HG02571 (cell line): ENCODE data around the gene NUDT1.
A peak's percentile ranks its signal among the peaks of the same experiment; 100 is the strongest.

Source experiments
- ATAC-seq: cut with Tn5 transposase; IDR thresholded peaks from one replicate; pipeline ENCODE4 v1.9.1; 2021; ENCODE audit warnings: mild to moderate bottlenecking, moderate library complexity; ENCODE audit not compliant: unreplicated experiment

The NUDT1 gene

DNA sequence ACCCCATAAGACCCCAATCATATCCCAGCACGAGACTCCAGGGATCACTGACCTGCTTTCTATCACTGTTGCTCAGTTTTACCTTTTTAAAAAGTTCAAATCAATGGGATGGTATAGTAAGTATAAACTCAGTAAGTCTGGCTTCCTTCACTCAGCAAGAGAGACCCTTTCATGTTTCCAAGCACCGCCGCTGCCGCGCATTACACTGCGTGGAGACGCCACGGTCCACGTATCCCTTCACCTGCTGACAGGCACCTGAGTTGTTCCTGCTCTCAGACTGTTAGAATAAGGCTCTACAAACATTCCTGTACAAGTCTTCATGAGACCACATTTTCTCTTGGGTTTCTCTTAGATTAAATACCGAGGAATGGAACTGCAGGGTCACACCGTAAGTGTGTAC lies 37.6 kb upstream of the NUDT1 start:
- no peak for ATAC-seq

DNA sequence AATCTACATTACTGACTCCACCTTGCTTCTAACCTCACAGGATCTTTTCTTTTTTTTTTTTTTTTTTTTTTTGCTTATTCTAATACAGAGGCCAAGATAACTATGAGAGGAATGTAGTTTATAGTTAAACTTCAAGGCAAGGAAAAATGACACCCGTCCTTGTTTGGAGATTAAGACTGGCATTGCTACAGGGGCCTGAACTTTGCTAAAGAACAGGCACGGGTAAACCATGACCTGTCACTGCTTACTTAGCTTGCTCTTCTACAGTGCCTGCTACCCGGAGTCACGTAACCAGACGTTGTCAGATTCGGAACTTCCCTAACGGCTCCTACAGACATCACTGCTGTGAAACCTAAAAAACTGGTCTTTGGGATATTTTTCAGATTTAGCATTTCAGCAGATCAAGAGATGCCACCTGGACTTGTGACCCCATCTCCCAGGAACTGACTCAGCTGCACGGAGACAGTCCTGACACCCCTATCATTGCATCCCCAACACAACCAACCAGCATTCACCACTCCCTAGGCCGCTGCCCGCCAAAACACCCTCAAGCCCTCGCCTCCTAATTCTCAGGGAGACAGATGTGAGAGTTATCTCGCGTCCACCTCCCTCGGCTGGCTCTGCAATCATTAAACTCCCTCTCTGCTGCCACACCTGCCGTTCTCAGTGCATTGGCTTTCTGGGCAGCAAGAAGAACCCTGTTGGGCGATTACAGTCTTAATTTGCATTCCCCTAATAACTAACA lies 36.8 kb upstream of the NUDT1 start:
- ATAC-seq = no peak

DNA sequence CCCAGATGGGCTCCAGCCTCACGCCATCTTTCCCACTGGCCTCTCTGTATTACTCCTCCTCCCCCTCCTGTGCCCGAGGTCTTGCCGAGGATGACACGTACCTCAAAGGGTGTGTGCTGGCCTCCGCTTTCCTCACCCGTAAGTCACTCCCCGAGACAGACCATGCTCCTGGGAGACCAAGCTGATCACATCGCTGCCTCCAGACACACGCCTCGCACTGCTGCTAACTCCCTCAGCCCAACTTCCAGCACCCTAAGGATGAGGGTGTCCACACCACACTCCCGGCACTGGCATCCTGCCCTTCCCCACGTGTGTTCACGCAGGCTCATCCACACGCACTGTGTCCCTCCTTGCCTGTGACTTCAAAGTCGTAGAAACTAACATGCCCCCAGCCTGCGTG lies 33.3 kb upstream of the NUDT1 start:
- no peak for ATAC-seq

DNA sequence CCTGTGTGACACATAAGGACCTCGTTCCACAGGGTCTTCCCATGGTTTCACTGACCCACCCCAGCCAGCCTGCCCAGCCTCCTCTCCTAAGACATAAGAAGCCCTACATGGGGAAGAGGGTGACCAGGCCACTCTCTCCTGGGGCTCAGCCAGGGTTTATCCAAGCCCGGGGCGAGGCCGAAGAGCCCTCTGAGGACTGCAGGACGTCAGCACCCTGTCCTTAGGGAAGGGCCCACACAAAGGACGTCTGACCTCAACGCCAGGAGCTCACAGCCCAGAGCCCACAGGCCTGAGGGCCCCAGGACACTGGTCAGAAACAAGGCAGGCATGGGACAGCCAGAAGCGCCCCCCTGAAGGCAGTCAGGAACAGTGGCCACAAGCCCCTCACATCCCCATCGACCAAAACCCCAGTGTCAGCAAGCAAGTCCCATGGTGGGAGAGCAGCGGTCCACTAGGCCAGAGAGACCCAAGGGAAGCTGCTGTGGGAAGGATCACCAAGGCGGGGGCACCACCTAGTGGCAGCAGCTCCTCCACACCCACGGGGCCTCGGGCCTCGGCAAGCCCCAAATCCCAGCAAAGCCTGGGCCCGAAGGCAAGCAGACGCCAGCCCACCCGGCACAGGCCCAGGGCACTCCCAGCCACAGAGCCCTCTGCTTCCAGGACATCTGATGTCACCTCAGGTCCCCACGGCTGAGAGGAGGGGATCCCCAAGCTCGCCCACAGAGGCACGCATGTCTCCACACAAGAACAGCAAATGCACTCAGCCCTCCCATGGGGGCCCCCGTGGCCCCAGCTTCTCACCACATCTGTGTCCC lies 32.7 kb upstream of the NUDT1 start:
- ATAC-seq = peak; percentile 59

DNA sequence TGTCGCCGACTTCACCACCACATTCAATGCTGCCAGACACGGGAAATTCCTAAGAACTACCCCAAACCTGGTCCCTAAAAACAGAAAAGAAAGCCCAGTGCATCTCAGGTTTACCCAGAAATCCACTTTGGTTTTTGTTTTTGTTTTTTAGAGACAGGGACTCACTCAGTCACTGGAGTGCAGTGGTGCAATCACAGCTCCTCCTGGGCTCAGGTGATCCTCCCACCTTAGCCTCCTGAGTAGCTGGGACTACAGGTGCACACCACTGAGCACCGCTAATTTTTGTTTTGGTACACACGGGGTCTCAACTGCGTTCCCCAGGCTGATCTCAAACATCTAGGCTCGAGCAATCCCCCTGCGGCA lies 32.1 kb upstream of the NUDT1 start:
- ATAC-seq = no peak

DNA sequence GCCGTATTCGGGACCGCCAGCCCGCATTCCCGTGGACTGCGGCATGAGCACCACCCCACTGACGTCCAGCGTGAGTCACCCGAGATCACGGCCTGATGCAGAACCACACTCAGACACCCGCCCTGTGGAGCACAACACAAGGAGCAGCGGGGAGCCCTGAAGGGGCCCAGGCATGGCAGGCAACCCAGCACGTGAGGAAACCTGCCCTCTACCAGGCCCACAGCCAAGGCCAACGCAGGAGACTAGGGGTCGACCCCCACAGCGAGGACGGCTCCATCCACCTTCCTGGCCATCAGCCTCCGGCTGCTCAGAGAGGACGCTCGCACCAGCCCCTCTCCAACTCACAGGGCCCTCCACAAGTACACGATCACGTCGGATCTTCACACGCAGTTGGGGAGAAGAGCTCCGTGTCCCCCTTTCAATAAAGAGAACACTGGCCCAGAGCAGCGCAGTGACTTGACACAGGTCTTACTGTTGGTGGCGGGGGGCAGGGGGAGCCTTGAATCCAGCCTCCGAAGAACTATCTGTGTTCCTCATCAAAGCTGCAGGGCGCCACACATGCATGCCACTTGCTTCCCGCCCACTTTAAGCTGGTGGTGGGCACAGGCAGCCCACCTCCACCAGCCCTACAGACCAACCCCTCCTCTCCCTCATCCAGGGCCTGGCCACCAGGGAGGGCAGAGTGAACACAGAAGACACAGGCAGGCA lies 31.3 kb upstream of the NUDT1 start:
- ATAC-seq = no peak

DNA sequence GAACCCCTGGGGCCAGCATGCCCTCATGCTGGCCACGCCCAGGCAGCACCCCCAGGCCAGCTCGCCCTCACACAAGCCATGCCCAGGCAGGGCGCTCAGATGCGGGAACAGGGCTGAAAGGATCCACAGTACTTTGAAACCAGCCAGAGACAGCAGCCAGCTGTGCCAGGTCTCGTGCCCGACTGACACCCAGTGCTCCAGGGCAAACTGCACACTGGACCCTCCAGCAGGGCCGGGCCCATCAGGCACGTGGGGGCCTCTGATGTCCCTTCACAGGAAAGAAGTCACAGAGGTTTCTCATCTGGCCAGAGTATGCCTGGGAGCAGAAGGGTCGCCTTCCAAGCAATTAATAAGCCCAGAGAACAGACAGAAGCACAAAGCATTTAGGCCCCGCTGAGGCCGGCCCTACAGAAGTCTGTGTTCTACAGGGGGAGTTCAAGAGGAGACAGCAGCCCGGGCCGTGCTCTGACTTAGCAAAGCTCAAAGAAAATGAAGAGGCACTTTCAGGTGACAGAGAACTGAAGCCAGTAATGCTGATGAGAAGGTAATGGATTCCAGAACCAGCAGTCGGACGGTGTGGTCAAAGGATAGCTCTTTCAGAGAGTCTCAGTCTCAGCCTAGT lies 30.7 kb upstream of the NUDT1 start:
- ATAC-seq = no peak

DNA sequence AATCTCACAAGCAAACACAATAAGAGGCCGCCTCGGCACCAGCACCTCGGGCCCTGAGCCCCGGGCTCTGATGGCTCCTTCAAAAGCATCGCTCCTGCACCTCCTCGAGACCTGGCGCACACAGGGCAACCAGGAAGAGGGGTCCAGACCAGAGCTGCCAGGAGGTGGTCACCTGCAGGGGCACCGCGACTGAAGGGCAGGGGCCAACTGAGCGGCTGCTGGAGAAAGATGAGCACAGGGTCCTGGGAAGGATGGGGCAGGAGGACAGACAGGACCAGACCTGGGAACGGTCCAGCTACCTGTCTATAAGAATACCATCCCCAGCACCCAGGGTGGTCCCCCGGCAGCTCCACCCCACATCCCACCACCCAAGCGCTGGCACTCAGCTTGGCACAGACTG lies 30.1 kb upstream of the NUDT1 start:
- no peak for ATAC-seq

DNA sequence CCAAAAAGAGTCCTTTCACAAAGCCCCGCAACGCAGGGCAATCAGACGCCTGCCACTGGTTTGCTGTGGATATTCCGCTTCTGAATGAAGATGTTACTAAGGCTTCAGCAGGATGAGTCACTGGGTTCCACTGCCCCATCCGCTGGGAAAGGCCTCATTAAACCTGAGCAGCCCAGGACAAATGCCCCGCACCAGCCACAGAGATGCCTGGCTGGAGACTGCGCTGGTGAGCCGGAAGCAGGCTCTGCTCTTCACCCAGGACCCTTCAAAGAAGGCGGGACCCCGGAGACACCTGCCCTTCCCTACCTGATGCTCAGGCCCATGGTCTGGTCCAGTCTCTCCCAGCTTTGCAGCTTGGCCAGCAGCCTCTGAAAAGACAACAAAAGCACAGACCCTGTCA lies 29.1 kb upstream of the NUDT1 start:
- ATAC-seq = no peak

DNA sequence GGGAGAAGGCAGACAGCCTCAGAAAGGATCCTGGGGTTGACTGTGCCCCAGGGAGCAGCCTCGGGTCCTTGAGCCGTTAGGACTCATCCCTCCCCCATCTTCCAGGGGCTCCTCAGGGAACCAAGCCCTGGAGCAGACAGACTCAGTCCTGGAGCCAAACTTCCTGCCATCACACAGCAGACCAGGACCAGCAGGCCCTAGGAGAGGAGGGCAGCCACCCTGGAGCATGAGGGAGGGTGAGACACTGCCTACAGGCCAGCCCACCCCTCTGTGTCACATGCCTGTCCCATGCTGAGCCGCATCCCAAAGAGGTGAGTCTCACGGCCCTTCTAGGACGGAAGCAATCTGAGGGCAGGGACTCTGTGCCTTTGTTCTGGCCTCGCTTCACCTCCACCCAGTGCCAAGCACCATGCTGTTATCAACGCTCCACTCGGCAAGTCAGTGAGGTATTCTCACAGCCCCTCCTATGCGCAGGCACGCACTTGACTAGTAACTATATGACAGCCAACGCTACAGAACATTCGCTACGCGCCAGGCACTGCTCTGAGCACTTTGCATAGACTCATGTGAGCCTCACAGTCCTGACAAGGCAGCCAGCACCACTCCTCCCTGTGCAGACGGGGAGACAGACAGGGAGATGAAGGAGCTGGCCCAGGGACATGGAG lies 28.3 kb upstream of the NUDT1 start:
- no peak for ATAC-seq

DNA sequence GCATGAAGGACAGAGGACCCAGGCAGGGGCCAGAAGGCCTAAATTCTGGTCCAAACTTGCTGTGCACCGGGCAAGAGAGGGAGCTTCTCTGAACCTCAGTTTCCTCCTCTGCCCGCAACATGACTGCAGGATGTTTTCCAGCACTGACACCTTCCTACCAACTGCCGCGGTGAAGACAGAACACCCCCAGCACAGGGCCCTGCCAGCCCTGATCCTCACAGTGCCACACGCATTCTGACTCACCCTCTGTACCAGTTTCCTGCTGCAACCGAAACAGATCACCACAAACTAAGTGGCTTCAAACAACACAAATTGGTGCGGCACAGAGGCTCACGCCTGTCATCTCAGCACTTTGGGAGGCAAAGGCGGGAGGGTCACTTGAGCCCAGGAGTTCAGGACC lies 27.4 kb upstream of the NUDT1 start:
- ATAC-seq = no peak

DNA sequence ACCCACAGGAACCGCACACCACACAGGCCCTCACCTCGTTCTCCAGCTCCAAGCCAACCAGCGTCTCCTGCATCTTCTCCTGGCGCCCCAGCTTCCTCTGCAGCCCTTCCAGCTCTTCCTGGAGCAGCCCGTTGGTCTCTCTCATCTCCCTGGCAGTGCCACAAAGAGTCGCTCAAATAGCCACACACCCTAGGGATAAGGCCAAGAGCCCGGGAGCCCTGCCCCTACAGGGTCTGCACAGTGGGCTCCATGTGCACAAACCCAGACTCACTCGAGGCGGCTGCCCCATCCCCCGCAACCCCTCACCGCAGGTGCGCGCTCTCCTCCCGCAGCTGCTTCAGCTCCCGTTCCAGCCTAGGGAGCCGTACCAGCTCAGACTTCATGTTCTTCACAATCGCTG lies 26.2 kb upstream of the NUDT1 start:
- ATAC-seq = no peak

DNA sequence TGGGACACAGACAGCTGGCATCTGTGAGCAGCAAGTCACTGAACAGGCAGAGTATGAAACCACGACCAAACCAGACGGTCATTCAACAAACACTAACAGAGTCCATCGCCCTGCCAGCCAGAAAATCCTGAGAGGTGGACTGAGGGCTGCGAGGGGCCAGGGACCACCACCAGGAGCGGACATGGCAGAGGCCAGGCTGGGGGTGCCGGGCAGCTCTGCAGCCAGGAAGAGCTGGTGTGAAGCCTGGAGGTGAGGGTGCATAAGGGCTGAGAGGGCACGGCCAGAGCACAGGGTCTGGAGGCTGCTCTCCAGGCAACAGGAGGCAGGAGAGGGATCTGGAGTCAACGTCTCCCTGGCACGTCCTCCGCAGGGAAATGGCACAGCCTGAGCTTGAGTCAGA lies 24.8 kb upstream of the NUDT1 start:
- ATAC-seq = no peak

DNA sequence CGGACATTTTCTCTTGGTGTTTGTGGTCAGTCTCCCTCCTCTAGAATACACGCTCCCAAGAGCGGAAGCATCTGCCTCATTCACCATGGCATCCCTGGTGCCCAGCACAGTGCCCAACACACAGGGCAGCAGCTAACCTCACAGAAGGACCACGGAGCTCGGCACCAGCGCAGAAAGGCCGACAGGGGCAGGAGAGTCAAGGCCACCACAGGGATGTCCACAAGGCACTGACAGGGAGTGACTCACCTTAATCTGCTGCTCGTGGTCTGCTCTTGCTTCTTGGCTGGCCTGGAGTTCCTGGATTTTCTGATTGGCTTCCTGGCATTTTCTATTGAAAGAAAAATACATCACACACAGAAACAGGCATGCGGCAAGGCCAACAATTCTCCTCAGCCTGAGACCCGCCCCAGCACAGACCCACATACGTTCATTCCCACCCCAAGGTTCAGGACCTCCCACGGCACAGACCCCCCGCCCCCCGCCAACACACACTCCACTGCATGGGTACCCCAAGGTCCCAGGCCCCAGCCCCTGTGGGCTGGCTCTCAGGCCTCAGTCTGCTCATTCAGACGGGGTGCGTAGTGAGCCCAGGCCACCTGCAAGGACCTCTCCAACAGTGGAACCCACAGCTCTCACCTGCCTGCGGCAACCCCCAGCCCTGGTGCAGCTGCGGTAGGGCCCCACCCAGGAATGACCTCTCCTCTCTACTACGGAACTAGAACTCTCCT lies 24.1 kb upstream of the NUDT1 start:
- no peak for ATAC-seq

DNA sequence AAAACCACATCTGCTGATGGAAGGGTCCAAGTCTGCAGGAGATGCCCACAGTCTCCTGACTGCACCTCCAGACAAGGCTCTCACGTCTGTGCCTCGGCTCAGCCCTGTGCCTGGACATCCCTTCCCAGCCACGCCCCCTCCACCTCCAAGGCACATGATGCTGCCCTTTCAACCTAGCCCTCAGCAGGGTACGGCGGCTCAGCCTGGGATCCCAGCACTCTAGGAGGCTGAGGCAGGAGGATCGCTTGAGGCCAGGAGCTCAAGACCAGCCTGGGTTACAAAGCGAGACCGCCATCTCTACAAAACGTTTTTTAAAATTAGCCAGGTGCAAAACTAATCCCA lies 23.6 kb upstream of the NUDT1 start:
- no peak for ATAC-seq

DNA sequence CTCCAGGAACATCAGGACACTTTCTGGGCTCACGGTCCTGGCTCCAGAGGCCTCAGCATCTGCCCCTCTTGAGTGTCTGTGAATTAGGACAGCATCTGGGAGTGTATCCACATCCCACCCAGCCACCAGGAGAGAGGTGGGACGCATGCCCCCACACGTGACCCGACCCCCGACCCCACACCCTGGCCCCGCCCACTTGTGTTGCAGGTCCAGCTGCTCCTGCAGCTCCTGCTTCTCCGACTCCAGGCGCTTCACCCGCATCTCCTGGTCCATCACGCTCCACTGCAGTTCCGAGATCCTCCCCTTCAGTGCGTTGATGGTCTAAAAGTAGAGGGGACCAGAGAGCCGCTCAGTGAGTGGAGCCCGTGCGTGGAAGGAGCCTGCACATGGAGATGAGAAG lies 22.9 kb upstream of the NUDT1 start:
- no peak for ATAC-seq

DNA sequence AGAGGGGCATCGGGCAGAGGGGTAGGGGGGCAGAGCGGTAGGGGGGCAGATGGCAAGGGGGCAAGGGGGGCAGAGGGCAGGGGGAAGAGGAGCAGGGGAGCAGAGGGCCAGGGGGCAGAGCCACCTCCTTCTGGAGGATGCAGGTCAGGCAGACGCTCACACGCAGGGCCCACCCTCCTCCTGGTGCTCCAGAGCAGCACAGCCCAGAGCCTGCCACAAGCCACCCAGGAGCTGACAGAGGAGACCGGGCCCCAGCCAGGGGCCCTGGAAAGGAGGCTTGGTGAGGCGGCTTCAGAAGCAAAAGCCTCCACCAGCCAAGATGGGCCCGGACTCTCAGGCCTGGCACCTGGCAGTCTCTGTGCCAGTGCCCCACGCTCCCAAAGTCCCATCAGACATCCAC lies 22.4 kb upstream of the NUDT1 start:
- ATAC-seq = no peak

DNA sequence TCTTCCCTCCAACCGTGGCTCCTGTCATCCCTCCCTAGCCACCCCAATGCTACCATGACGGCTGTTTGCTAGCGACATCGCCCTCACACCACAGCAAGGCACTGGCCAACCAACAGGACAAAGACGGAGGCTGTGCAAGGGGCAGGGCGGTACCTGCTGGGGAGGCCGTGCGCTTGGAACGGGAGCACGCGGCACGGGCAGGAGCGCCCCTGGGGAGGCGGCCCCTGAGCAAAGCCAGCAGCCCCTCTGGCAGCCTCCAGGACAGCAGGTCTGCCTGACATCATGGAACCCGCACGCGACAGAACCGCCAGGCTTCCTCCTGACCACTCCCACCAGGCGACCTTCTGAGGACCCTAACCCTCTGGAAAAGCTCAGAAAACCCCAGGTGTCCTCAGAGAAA lies 22.0 kb upstream of the NUDT1 start:
- ATAC-seq = no peak

DNA sequence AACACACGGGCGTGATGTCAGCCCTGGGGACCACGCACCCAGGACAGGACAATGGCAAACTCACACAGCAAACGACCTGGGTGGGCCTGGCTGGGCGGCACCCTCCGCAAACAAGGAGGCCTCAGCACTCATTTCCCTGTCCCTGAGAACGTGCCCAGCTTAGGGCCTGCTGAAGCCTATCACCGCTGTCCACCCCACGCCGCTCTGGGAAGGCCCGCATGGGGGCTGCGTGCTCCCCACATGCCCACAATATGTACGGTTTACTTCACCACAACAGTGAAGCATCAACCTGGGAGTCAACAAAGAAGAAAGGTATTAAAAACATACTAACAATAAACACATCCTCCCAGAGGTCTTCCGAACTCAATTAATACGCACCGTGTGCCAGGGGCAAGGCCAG lies 21.5 kb upstream of the NUDT1 start:
- ATAC-seq = no peak

DNA sequence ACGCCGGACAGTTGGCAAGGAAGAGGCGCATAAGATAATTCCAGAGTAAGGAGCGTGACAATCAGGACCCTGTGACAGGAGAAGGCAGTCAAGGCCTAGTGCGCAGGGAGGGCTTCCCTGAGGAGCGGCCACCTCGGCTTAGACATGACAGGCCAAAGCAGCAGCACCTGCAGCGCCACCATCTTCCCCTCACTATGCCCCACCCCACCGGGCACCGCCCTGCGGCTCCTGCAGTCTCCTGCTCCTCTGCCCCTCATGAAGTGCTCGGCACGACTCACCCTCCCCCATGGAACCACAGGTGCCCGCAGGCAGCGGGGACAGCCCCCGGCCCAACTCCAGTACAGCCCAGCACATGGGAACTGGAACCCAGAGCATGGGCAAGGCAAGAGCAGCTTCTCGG lies 21.1 kb upstream of the NUDT1 start:
- ATAC-seq = no peak

DNA sequence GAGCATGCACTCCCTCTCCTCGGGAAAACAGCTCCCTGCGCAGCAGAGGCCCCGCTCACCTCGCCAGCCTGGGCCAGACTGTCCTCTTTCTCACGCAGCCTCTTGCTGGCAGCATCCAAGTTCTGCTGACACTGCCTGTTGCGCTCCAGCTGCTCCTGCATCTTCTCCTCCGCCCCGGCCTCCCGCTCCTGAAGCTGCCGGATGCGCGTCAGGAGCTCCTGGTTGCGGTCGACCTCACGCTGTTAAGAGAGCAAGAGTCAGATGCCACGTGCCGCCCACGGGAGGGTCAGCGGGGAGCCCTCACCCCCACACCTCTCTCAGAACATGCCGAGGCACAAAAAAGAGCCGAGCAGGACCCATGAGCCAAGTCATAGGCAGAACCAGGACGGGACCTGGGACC lies 19.5 kb upstream of the NUDT1 start:
- no peak for ATAC-seq
